Activated naive CD4-positive, alpha-beta T cell treated with anti-CD3 and anti-CD28 coated beads, Interleukin-2, amount 50 U/mL, for 24 hours (primary cell): Measurements from ENCODE around the gene CBLC.
"Not testable (repeated sequence)": the region's sequence is repeated elsewhere in the genome, so short reads cannot be mapped to it uniquely, and the experiment has no call there.

Source experiments
- H3K27ac Mint-ChIP-seq: one replicate; pipeline ENCODE4 v1.8.0; 2021; ENCODE audit warnings: mild to moderate bottlenecking, mixed read lengths
- H3K27me3 Mint-ChIP-seq: one replicate; pipeline ENCODE4 v1.8.0; 2021; ENCODE audit warnings: mixed read lengths
- H3K36me3 Mint-ChIP-seq: one replicate; pipeline ENCODE4 v1.8.0; 2021; ENCODE audit warnings: mixed read lengths
- H3K4me1 Mint-ChIP-seq: one replicate; pipeline ENCODE4 v1.8.0; 2021; ENCODE audit warnings: mixed read lengths
- H3K4me3 Mint-ChIP-seq: one replicate; pipeline ENCODE4 v1.8.0; 2021; ENCODE audit warnings: mild to moderate bottlenecking, mixed read lengths
- H3K9me3 Mint-ChIP-seq: one replicate; pipeline ENCODE4 v1.8.0; 2021; ENCODE audit warnings: mixed read lengths

CBLC gene

DNA sequence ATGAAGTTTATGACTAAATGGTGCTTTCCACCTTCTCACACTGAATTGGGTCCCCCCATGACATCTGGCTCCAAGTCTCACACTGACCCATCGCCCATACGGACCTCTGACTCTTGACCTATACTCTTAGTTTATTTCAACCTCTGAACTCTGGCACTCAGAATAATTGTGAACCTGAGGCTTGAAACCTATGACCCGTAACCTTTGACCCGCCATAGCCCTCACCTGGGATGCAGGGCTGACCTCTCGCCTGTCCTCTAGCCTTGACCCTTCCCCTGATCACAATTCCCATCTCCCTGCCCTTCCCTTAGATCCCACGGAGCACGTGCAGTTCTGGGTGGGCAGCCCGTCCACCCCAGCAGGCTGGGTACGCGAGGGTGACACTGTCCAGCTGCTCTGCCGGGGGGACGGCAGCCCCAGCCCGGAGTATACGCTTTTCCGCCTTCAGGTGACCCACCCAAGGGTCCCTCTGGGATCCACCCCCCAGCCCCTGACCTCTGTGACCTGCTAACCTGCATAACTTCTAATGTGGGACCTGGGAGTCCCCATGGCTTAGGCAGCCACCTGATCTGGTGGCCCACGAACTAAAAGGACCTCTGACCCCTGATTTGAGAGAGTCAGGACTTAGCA, 36.3 kb downstream of the CBLC start:
- Mint-ChIP-seq H3K4me1 (no peaks in the 10 kb centered on the region), H3K4me3 (no peak overlapping the region), H3K36me3 (peaks cover 2% of the 10 kb centered on the region), H3K27ac (peak overlapping the region; percentile 66), H3K27me3 (peaks cover 11% of the 10 kb centered on the region), H3K9me3 (no peaks in the 10 kb centered on the region)

DNA sequence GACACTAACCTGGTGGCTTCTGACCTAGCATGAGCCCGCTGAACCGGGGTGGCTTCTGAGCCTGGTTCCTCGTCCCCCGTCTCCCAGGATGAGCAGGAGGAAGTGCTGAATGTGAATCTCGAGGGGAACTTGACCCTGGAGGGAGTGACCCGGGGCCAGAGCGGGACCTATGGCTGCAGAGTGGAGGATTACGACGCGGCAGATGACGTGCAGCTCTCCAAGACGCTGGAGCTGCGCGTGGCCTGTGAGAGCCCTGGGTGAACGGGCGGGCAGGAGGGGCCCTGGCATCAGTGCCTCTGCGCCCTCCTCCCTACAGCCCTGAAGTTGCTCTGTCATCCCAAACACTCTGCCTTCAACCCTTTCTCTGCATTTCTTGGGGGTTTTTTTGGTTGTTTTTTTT, 36.8 kb downstream of the CBLC start:
- H3K36me3 Mint-ChIP-seq = peaks cover 2% of the 10 kb centered on the region
- H3K4me3 Mint-ChIP-seq = no peak overlapping the region
- H3K27me3 Mint-ChIP-seq = peaks cover 9% of the 10 kb centered on the region
- no peaks in the 10 kb centered on the region for H3K9me3 Mint-ChIP-seq
- no peak overlapping the region for H3K27ac Mint-ChIP-seq
- no peaks in the 10 kb centered on the region for H3K4me1 Mint-ChIP-seq

DNA sequence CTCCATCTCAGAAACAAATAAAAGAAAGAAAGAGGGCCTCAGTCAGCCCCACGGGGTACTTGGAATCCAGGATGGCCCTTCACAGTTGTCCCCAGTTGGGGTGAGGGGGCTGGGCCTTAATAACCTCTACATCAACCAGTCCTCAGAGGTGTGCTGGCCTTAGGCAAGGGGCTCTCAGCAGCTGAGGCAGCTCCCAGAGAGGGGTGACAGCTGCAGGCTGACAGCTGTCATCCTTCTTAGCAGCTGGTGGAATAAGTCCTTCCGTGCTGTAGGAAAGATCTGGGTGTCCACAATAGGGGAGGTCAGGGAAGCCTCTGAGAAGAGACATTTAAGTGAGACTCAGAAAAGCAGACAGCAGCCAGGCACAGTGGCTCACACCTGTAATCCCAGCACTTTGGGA, 38.6 kb downstream of the CBLC start:
- no peaks in the 10 kb centered on the region for H3K9me3 Mint-ChIP-seq
- no peaks in the 10 kb centered on the region for H3K4me1 Mint-ChIP-seq
- H3K27ac Mint-ChIP-seq = no peak overlapping the region
- peaks cover 2% of the 10 kb centered on the region for H3K36me3 Mint-ChIP-seq
- H3K27me3 Mint-ChIP-seq = peaks cover 5% of the 10 kb centered on the region
- no peak overlapping the region for H3K4me3 Mint-ChIP-seq

DNA sequence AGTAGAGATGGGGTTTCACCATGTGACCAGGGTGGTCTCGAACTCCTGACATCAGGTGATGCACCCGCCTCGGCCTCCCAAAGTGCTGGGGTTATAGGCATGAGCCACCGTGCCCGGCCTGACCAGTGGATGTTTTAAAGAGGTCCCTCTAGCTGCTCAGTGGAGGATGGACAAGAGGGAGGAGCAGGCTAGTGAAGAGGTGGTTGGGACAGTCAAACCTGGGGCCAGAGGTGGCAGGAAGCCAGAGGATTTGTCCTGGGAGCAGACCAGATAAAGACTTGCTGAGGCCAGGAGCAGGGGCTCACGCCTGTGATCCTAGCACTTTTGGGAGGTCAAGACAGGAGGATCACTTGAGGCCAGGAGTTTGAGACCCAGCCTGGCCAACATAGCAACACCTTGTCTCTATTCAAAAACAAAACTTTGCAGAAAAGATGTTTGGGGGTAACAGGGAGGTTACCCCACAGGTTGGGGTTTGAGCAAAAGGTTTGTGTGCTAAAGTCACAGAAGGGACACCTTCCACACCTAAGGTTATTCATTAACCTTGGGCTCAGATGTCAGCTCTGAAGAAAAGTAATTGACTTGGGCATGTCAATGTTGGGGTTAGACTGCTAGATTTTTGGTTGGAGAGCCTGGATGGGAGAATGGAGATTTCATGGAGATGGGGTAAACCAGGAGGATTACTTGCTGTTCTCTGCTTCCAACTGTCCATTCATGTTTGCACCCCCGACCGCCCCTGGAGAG, 40.2 kb downstream of the CBLC start:
- H3K9me3 Mint-ChIP-seq = no peaks in the 10 kb centered on the region
- no peak overlapping the region for H3K27ac Mint-ChIP-seq
- H3K36me3 Mint-ChIP-seq = peaks cover 2% of the 10 kb centered on the region

DNA sequence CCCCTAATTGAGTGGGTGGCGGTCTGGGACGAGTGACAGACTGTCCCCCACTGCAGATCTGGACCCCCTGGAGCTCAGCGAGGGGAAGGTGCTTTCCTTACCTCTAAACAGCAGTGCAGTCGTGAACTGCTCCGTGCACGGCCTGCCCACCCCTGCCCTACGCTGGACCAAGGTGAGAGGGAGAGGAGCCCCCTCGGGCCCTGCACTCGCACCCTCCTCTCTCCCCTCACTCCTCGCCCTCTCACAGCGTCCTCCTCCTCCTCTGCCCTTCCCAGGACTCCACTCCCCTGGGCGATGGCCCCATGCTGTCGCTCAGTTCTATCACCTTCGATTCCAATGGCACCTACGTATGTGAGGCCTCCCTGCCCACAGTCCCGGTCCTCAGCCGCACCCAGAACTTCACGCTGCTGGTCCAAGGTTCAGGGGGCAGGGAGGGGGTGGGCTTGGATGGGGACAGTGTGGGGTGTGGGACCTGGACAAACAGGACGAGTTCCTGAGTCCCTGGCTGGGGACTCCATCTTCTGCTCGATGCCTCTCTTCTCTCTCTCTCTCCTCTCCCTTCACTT, 40.9 kb downstream of the CBLC start:
- Mint-ChIP-seq H3K9me3 (no peaks in the 10 kb centered on the region), H3K27me3 (peaks cover 3% of the 10 kb centered on the region), H3K4me1 (no peaks in the 10 kb centered on the region), H3K4me3 (no peak overlapping the region), H3K27ac (no peak overlapping the region), H3K36me3 (peaks cover 2% of the 10 kb centered on the region)

More for the DNA sequence above, 40.2 kb downstream of the CBLC start:
- Mint-ChIP-seq H3K27me3 (peaks cover 3% of the 10 kb centered on the region), H3K4me1 (no peaks in the 10 kb centered on the region), H3K4me3 (no peak overlapping the region)

DNA sequence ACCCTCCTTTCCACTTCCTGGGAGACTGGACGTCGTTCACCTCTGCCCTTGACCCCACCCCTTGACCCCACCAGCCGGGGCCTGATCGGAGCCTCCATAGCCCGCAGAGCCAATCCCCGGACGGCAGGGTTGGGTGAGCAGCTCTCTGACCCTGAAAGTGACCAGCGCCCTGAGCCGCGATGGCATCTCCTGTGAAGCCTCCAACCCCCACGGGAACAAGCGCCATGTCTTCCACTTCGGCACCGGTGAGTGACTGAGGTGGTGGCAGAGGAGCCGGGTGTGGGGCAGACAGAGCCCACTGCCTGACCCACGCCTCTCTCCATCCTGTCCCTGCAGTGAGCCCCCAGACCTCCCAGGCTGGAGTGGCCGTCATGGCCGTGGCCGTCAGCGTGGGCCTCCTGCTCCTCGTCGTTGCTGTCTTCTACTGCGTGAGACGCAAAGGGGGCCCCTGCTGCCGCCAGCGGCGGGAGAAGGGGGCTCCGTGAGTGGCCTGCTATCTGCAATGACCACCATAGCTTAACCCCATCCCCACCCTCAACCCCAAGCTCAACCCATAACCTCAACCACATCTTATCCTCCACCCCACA, 41.6 kb downstream of the CBLC start:
- H3K27ac Mint-ChIP-seq = no peak overlapping the region
- no peaks in the 10 kb centered on the region for H3K27me3 Mint-ChIP-seq
- no peaks in the 10 kb centered on the region for H3K9me3 Mint-ChIP-seq
- no peaks in the 10 kb centered on the region for H3K4me1 Mint-ChIP-seq
- no peak overlapping the region for H3K4me3 Mint-ChIP-seq
- no peaks in the 10 kb centered on the region for H3K36me3 Mint-ChIP-seq

DNA sequence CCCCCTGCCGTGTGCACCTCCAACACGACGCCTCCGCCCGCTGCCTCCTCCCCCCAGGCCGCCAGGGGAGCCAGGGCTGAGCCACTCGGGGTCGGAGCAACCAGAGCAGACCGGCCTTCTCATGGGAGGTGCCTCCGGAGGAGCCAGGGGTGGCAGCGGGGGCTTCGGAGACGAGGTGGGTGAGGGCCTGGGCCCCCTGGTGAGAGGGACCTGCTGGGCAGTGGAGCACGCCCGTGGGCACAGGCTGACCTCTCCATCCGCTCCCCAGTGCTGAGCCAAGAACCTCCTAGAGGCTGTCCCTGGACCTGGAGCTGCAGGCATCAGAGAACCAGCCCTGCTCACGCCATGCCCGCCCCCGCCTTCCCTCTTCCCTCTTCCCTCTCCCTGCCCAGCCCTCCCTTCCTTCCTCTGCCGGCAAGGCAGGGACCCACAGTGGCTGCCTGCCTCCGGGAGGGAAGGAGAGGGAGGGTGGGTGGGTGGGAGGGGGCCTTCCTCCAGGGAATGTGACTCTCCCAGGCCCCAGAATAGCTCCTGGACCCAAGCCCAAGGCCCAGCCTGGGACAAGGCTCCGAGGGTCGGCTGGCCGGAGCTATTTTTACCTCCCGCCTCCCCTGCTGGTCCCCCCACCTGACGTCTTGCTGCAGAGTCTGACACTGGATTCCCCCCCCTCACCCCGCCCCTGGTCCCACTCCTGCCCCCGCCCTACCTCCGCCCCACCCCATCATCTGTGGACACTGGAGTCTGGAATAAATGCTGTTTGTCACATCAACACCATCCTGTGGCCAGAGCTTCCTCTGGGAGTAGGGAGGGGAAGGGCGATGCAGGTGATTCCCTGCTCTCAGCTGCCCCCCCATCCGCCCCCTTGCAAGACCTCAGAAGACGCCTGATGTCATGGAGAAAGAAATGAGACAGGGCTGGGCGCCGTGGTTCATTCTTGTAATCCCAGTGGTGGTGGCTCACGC, 43.2 kb downstream of the CBLC start:
- Mint-ChIP-seq H3K4me1 (no peaks in the 10 kb centered on the region), H3K36me3 (no peaks in the 10 kb centered on the region), H3K9me3 (no peaks in the 10 kb centered on the region), H3K27me3 (no peaks in the 10 kb centered on the region), H3K27ac (no peak overlapping the region), H3K4me3 (no peak overlapping the region)

DNA sequence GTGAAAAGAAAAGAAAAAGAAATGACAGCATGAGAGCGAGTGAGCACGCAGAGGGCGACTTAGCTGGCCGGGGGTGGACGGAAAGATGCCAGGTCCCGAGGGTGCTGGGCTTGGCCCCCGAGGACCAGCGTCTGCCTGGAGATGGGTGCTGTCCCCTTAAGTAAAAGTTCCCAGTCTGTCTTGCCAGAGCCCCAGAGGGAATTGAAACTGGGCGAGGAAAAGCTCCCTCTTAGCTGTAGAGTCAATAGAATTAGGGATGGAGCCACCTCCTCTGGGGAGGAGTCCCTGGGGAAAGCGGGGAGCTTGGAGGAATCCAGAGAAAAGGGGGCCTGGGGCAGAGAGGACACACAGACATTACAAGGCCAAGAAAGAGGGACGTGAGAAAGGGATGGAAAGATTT, 44.5 kb downstream of the CBLC start:
- H3K4me1 Mint-ChIP-seq = no peaks in the 10 kb centered on the region
- no peaks in the 10 kb centered on the region for H3K36me3 Mint-ChIP-seq
- no peak overlapping the region for H3K4me3 Mint-ChIP-seq
- H3K27me3 Mint-ChIP-seq = peaks cover 1% of the 10 kb centered on the region
- H3K9me3 Mint-ChIP-seq = no peaks in the 10 kb centered on the region
- H3K27ac Mint-ChIP-seq = no peak overlapping the region

DNA sequence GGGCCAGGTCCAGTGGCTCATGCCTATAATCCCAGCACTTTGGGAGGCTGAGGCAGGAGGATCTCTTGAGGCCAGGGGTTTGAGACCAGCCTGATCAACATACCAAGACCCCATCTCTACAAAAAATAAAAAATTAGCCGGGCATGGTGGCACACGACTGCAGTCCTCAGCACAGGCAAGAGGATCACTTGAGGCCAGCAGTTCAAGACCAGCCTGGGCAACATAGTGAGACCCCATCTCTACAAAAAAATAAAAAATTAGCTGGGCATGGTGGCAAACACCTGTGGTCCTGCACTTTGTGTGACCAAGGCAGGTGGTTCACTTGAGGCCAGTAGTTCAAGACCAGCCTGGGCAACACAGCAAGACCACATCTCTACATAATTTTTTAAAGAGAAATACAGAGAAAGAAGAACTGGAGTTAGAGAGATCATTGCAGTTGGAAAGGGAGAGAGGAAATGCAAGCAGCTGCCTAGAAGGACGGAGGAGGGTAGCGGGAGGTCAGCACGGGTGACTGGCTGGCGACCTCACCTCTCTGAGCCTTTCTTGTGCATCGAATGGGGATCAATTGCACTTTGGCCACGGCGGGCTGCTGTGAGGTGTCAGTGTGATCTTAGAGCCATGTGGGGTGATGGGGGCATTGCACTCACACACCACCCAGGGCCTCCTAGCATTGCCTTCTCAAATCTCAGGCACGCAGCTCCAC, 45.1 kb downstream of the CBLC start:
- no peak overlapping the region for H3K4me3 Mint-ChIP-seq
- no peaks in the 10 kb centered on the region for H3K9me3 Mint-ChIP-seq
- no peak overlapping the region for H3K27ac Mint-ChIP-seq
- H3K27me3 Mint-ChIP-seq = peaks cover 1% of the 10 kb centered on the region
- H3K4me1 Mint-ChIP-seq = no peaks in the 10 kb centered on the region
- H3K36me3 Mint-ChIP-seq = no peaks in the 10 kb centered on the region

DNA sequence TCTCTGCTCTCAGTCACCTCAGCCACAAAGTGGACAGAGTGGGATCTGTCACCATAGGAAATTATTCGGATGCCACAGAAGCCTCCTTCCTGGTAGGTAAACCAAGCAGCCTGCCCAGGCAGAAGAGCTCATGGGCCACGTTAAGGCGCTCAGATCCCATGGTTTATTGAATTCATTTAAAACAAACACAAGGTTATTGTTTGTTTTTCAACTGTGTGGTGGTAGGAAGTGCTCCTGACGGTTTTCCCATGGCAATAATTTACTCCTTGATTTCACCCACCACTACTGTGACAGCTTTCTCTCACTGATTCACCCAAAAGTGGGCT, 45.6 kb downstream of the CBLC start:
- Mint-ChIP-seq H3K4me3 (no peak overlapping the region), H3K27ac (no peak overlapping the region), H3K27me3 (peaks cover 1% of the 10 kb centered on the region), H3K36me3 (no peaks in the 10 kb centered on the region), H3K4me1 (no peaks in the 10 kb centered on the region), H3K9me3 (no peaks in the 10 kb centered on the region)

DNA sequence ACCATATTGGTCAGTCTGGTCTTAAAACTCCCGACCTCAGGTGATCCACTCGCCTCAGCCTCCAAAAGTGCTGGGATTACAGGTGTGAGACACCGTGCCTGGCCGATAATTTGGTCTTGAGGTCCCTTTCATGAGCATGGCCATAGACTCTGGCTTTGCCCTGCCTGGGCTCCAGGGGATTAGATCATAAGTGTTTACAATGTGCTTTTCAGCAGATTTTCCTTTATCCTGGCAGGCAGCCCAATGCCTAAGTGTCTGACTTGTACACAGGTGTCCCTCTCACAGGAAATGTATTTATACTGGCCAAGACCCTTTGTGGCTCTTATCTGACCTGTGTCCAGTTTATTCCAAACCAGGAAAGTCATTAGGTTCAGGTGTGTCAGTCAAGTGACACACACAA, 47.1 kb downstream of the CBLC start:
- H3K4me3 Mint-ChIP-seq = no peak overlapping the region
- H3K27ac Mint-ChIP-seq = no peak overlapping the region
- no peaks in the 10 kb centered on the region for H3K36me3 Mint-ChIP-seq
- no peaks in the 10 kb centered on the region for H3K9me3 Mint-ChIP-seq
- H3K27me3 Mint-ChIP-seq = peaks cover 1% of the 10 kb centered on the region
- H3K4me1 Mint-ChIP-seq = no peaks in the 10 kb centered on the region

DNA sequence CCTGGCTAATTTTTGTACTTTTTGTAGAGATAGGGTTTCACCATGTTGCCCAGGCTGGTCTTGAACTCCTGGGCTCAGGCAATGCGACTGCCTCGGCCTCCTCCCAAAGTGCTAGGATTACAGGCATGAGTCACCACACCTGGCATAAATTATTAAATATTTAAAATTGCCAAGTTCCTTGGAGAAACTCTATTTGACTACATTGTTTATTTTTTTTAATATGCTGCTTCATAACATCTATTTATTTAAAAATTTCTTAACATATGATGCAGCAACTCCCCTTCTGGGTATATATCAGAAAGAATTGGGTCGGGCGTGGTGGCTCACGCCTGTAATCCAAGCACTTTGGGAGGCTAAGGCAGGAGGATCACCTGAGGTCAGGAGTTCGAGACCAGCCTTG, 55.2 kb downstream of the CBLC start:
- not testable (repeated sequence) for H3K27me3 Mint-ChIP-seq, H3K36me3 Mint-ChIP-seq, H3K4me1 Mint-ChIP-seq, H3K27ac Mint-ChIP-seq, H3K9me3 Mint-ChIP-seq, H3K4me3 Mint-ChIP-seq

DNA sequence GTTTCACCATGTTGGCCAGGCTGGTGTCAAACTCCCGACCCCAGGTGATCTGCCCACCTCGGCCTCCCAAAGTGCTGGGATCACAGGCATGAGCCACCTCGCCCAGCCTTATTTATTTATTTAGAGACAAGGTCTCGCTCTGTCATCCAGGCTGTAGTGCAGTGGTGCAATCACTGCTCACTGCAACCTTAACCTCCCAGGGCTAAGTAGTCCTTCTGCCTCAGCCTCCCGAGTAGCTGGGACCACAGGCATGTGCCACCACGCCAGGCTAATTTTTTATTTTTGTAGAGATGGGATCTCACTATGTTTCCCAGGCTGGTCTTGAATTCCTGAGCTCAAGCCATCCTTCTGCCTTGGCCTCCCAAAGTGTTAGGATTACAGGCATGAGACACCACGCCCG, 56.7 kb downstream of the CBLC start:
- H3K27ac Mint-ChIP-seq, H3K36me3 Mint-ChIP-seq, H3K27me3 Mint-ChIP-seq, H3K9me3 Mint-ChIP-seq, H3K4me3 Mint-ChIP-seq, H3K4me1 Mint-ChIP-seq: not testable (repeated sequence)

DNA sequence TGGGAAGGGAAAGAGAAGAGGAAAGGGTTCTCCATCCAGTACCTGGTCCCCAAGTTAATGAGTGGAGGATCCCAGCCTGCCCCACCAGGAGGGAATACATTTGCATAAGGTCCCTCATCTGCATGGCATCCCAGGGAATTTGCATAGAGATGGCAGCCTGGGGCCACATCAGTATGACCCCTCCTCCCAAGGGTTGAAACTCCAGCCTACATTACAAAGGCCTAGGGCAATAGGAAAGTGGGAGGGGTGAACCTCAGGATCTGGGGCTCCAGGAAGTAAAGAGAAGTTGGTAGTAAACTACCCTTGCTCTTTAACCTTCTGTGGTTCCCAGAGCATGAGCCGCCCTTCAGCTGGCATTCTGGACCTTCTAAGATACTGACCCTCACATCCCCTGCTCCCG, 61.6 kb downstream of the CBLC start:
- H3K4me1 Mint-ChIP-seq = no peaks in the 10 kb centered on the region
- H3K4me3 Mint-ChIP-seq = no peak overlapping the region
- H3K9me3 Mint-ChIP-seq = no peaks in the 10 kb centered on the region
- peaks cover 1% of the 10 kb centered on the region for H3K27me3 Mint-ChIP-seq
- no peaks in the 10 kb centered on the region for H3K36me3 Mint-ChIP-seq
- H3K27ac Mint-ChIP-seq = no peak overlapping the region

DNA sequence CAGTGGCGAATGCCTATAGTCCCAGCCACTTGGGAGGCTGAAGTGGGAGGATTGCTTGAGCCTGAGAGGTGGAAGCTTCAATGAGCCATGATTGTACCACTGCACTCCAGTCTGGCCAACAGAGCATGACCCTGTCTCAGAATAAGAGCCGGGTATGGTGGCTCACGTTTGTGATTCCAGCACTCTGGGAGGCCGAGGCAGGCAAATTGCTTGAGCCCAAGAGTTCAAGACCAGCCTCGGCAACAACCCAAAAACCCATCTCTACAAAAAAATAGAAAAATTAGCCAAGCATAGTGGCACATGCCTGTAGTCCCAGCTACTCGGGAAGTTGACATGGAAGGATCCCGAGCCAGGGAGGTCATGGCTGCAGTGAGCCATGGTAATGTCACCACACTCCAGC, 63.1 kb downstream of the CBLC start:
- no peaks in the 10 kb centered on the region for H3K27me3 Mint-ChIP-seq
- no peaks in the 10 kb centered on the region for H3K36me3 Mint-ChIP-seq
- peaks cover 11% of the 10 kb centered on the region for H3K4me1 Mint-ChIP-seq
- no peaks in the 10 kb centered on the region for H3K9me3 Mint-ChIP-seq
- no peak overlapping the region for H3K4me3 Mint-ChIP-seq
- H3K27ac Mint-ChIP-seq = no peak overlapping the region
